HepG2 (cell line): ENCODE results near the gene FAM114A2. TPM values are rescaled to one million over a fixed set of nuclear protein-coding genes. Genes with fewer than 3 reads are reported as not detected.

Source experiments
- ATAC-seq: fragments of 200-7000 bp; cut with Tn5 transposase; 3 replicates; pipeline ENCODE4 v1.9.1; 2020; ENCODE audit warnings: mild to moderate bottlenecking, moderate library complexity
- BruUV-seq: library from RNA; stranded (reverse); fragments of 400-500 nt; replicated peaks from 2 replicates; lab custom pipeline; 2021; lab: Mats Ljungman, UMichigan
- CTCF ChIA-PET: fragments of 300-600 bp; formaldehyde crosslinking; extraction: SDS; loops from one replicate; lab custom pipeline; 2021; ENCODE audit warnings: low total read pairs, inconsistent platforms, low intra/inter-chr PET ratio; lab: Yijun Ruan, JAX
- POLR2A ChIA-PET: fragments of 350-600 bp; sonication (Branson Sonifier 250); formaldehyde crosslinking; loops from one replicate; lab custom pipeline; 2020; ENCODE audit warnings: antibody characterized with exemption, inconsistent platforms; lab: Yijun Ruan, JAX
- DNase-seq: peaks from one replicate; pipeline ENCODE4 v3.0.0-alpha.2; 2015; ENCODE audit warnings: low spot score
- FAIRE-seq: peaks from 3 replicates; lab custom pipeline; 2011; peaks lifted over from hg19 to GRCh38; lab: Jason Lieb, UNC
- H2AFZ ChIP-seq: one replicate; pipeline ENCODE4 v1.6.1; 2011; ENCODE audit warnings: low read length, inconsistent platforms
- H3K27ac ChIP-seq: fragments of 300-600 bp; 3 replicates; pipeline ENCODE4 v1.8.0; 2011; ENCODE audit warnings: mixed run types, mild to moderate bottlenecking, mixed read lengths, low read length, inconsistent platforms; ENCODE audit not compliant: insufficient read depth; ENCODE audit errors: extremely low read length
- H3K27me3 ChIP-seq, 2 experiments: fragments of 200-600 bp in 1 of 2; 2 replicates in 1 of 2; 3 replicates in 1 of 2; pipeline versions ENCODE4 v1.6.0 to v1.8.0; 2011; ENCODE audit warnings: low read length in 2 of 2, mild to moderate bottlenecking in 2 of 2, moderate library complexity in 2 of 2, inconsistent platforms in 1 of 2; ENCODE audit not compliant: insufficient read depth in 2 of 2, control insufficient read depth in 1 of 2
- H3K36me3 ChIP-seq, 2 experiments: fragments of 200-600 bp in 1 of 2; replicated peaks in 1 of 2; 2 replicates in 1 of 2; 3 replicates in 1 of 2; pipeline versions ENCODE4 v1.5.1 to v1.8.0; 2011; ENCODE audit warnings: low read length in 2 of 2, inconsistent platforms in 1 of 2; ENCODE audit not compliant: insufficient read depth in 2 of 2, control insufficient read depth in 1 of 2
- H3K4me1 ChIP-seq: 2 replicates; pipeline ENCODE4 v1.5.1; 2012; ENCODE audit warnings: low read length, inconsistent platforms; ENCODE audit not compliant: insufficient read depth
- H3K4me2 ChIP-seq: 2 replicates; pipeline ENCODE4 v1.6.0; 2011; ENCODE audit warnings: low read depth, low read length, inconsistent platforms
- H3K4me3 ChIP-seq, 3 experiments: fragments of 200-600 bp in 1 of 3; sonication (generic), shearing (Covaris generic) in 1 of 3; replicated peaks in 1 of 3; 2 replicates each; pipeline ENCODE4 v1.5.1; 2011 to 2016; ENCODE audit warnings: low read length in 3 of 3, inconsistent platforms in 2 of 3, low read depth in 2 of 3, mild to moderate bottlenecking in 2 of 3, control low read depth in 1 of 3, mixed read lengths in 1 of 3; ENCODE audit not compliant: insufficient read depth in 1 of 3
- H3K79me2 ChIP-seq: one replicate; pipeline ENCODE4 v1.6.1; 2011; ENCODE audit warnings: low read length, inconsistent platforms; ENCODE audit not compliant: insufficient read depth
- H3K9ac ChIP-seq: 2 replicates; pipeline ENCODE4 v1.6.0; 2011; ENCODE audit warnings: mild to moderate bottlenecking, low read depth, low read length, inconsistent platforms; ENCODE audit not compliant: insufficient read depth
- H3K9me3 ChIP-seq: 2 replicates; pipeline ENCODE4 v1.5.1; 2012; ENCODE audit warnings: mild to moderate bottlenecking, low read length
- H4K20me1 ChIP-seq: 2 replicates; pipeline ENCODE4 v1.6.0; 2011; ENCODE audit warnings: inconsistent platforms, mild to moderate bottlenecking, low read length, moderate library complexity; ENCODE audit not compliant: insufficient read depth
- FOSL2 ChIP-seq: sonication (generic); formaldehyde crosslinking; IDR thresholded peaks from 2 replicates; pipeline ENCODE4 v1.4.0; 2020; ENCODE audit warnings: missing genetic modification reagents
- GABPB1 ChIP-seq: IDR thresholded peaks from 2 replicates; pipeline ENCODE4 v1.6.1; 2016; ENCODE audit warnings: mild to moderate bottlenecking, missing genetic modification reagents, moderate library complexity, missing compliant biosample characterization
- HDAC1 ChIP-seq: sonication (generic); formaldehyde crosslinking; IDR thresholded peaks from 2 replicates; pipeline ENCODE4 v1.5.1; 2020; ENCODE audit warnings: mild to moderate bottlenecking, missing genetic modification reagents
- KLF12 ChIP-seq: sonication (generic); formaldehyde crosslinking; IDR thresholded peaks from 2 replicates; pipeline ENCODE4 v1.4.0; 2020; ENCODE audit warnings: missing genetic modification reagents, borderline replicate concordance
- PHF5A ChIP-seq: IDR thresholded peaks from one replicate; pipeline ENCODE4 v1.6.1; 2018; ENCODE audit warnings: low read depth, missing genetic modification reagents; ENCODE audit not compliant: unreplicated experiment
- ZNF101 ChIP-seq: sonication (generic); formaldehyde crosslinking; IDR thresholded peaks from 2 replicates; pipeline ENCODE4 v1.4.0; 2020; ENCODE audit warnings: mild to moderate bottlenecking, low read depth, missing genetic modification reagents, borderline replicate concordance
- ZNF230 ChIP-seq: sonication (generic); formaldehyde crosslinking; IDR thresholded peaks from 2 replicates; pipeline ENCODE4 v1.4.0; 2020; ENCODE audit warnings: mild to moderate bottlenecking, missing genetic modification reagents
- ZNF234 ChIP-seq: sonication (generic); formaldehyde crosslinking; conservative IDR thresholded peaks from 2 replicates; pipeline ENCODE4 v1.5.1; 2020; ENCODE audit warnings: mild to moderate bottlenecking, missing genetic modification reagents
- ZNF235 ChIP-seq: sonication (generic); formaldehyde crosslinking; IDR thresholded peaks from 2 replicates; pipeline ENCODE4 v1.8.1; 2023; ENCODE audit warnings: mild to moderate bottlenecking, missing genetic modification reagents, borderline replicate concordance
- ZNF30 ChIP-seq: sonication (generic); formaldehyde crosslinking; IDR thresholded peaks from 2 replicates; pipeline ENCODE4 v1.5.0; 2020; ENCODE audit warnings: mild to moderate bottlenecking, missing genetic modification reagents
- ZNF367 ChIP-seq: sonication (generic); formaldehyde crosslinking; IDR thresholded peaks from 2 replicates; pipeline ENCODE4 v1.4.0; 2020; ENCODE audit warnings: missing genetic modification reagents, borderline replicate concordance
- ZNF644 ChIP-seq: IDR thresholded peaks from 2 replicates; pipeline ENCODE4 v1.6.1; 2016; ENCODE audit warnings: low read depth
- ZSCAN9 ChIP-seq: IDR thresholded peaks from 2 replicates; pipeline ENCODE4 v1.6.1; 2016; ENCODE audit warnings: borderline replicate concordance
- WGBS: methylation state at CpG from one replicate; pipeline ENCODE4 v1.1.6; 2017; ENCODE audit warnings: low lambda C conversion rate; 5-methylcytosine and 5-hydroxymethylcytosine counted together
- in situ Hi-C: cut with HindIII; loops from 2 replicates; pipeline ENCODE4 v1.10.0; 2017; ENCODE audit warnings: low pct_unique_long_range_greater_than_20kb; ENCODE audit not compliant: extremely low pct_ligation_motif_present
- intact Hi-C: fragments of 100-400 bp; cut with micrococcal nuclease; formaldehyde crosslinking; loops from one replicate; pipeline ENCODE4 v1.10.0; 2022; ENCODE audit not compliant: unreplicated experiment
- polyA plus RNA-seq, 8 experiments: library from polyadenylated mRNA; depleted of rRNA in 3 of 8; stranded (reverse) in 7 of 8; unstranded in 1 of 8; fragments of >200 nt; fragmentation: Illumina TruSeq in 4 of 8; extraction: Trizol in 4 of 8; gene quantifications; 2 replicates each; pipeline versions ENCODE4 v1.2.1 to v1.2.3, GENCODE V29; 2011 to 2016; ENCODE audit warnings: low read depth in 4 of 8, missing spikeins in 1 of 8, mixed read lengths in 1 of 8; ENCODE audit not compliant: insufficient read depth in 1 of 8
- total RNA-seq, 5 experiments: library from RNA; depleted of rRNA; stranded (reverse); fragments of >200 nt; fragmentation: Illumina TruSeq; extraction: Trizol; gene quantifications; 2 replicates each; pipeline ENCODE4 v1.2.3, GENCODE V29; 2016; ENCODE audit warnings: low read depth in 1 of 5
- TF ChIP-seq, protein P1 (sequence below): sonication (generic); formaldehyde crosslinking; conservative IDR thresholded peaks from 2 replicates; pipeline ENCODE4 v1.5.0; 2020; ENCODE audit warnings: missing genetic modification reagents
- TF ChIP-seq, protein P2 (sequence below): sonication (generic); formaldehyde crosslinking; IDR thresholded peaks from 2 replicates; pipeline ENCODE4 v1.4.0; 2020; ENCODE audit warnings: missing genetic modification reagents, borderline replicate concordance

Gene FAM114A2
- total and polyA plus RNA-seq, 2 of the 13 experiments (the other 11 are each of a cell fraction or from before 2014, with no cell fraction given): 6.9 to 11.4 TPM

DNA sequence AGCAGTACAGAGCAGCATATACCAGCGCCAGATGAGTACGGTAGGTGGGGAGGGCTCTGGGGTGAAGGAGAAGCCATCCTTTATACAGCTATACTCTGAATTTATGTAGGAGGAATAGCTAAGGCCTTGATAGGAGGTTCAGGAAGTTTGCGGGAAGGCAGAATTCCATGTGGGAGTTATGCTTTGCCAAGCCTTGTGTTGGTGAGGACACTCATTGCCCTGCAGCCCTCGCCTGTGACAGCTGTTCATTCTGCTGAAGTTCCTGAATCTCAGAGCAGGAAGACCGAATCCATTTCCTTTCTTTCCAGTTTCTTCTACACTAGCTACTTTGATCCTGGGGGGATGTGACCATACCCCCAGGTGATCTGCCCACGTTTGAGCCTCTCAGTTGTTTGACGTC is 7.8 kb upstream of the FAM114A2 start:
- Histone ChIP-seq H4K20me1 (no peaks in the 10 kb centered on the region), H3K9me3 (no peaks in the 10 kb centered on the region), H3K4me2 (no peak overlapping the region), H3K36me3 (peaks cover 0 to 1% of the 10 kb centered on the region in 2 experiments; a peak in 2 of 5 replicates), H3K79me2 (no peaks in the 10 kb centered on the region), H3K9ac (no peak overlapping the region), H3K4me1 (peaks cover 2% of the 10 kb centered on the region; the same call in 1 of the 2 replicates), H3K4me3 (no peak overlapping the region), H2AFZ (no peak overlapping the region), H3K27me3 (no peaks in the 10 kb centered on the region), H3K27ac (no peak overlapping the region)
- ChIA-PET POLR2A (no interaction called here), CTCF (no interaction called here)
- TF ChIP-seq HDAC1 (CRISPR knock-in tag): no peak
- no peak for TF ChIP-seq ZNF367
- TF ChIP-seq, protein P1, sequence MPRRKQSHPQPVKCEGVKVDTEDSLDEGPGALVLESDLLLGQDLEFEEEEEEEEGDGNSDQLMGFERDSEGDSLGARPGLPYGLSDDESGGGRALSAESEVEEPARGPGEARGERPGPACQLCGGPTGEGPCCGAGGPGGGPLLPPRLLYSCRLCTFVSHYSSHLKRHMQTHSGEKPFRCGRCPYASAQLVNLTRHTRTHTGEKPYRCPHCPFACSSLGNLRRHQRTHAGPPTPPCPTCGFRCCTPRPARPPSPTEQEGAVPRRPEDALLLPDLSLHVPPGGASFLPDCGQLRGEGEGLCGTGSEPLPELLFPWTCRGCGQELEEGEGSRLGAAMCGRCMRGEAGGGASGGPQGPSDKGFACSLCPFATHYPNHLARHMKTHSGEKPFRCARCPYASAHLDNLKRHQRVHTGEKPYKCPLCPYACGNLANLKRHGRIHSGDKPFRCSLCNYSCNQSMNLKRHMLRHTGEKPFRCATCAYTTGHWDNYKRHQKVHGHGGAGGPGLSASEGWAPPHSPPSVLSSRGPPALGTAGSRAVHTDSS (CRISPR knock-in tag): no peak
- no peak for DNase-seq
- intact Hi-C loops (no loop called here), in situ Hi-C loops (no loop called here)
- FAIRE-seq: no peak
- WGBS: 96% methylated on average over 7 of the region's 7 CpGs
- BruUV-seq: no TSS peak
- no peak for ATAC-seq

DNA sequence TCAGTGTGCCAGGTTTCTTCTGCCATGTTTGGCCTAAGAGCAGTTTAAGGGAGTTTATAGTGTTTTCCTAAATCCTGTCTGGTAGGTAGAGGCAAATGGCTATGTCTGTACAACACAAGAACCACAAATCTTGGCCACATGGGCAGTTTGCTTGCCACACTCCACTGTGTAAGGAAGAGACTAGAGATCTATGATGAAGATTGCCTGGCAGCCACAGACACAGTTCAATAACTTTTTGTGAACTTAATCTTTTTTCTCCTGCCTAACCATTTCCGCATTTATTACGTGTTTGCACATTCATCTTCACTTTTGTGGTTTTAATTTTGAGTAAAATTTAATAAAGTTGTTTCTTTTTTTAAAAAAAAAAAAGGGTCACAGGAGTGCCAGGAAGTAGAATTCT is 5.9 kb upstream of the FAM114A2 start:
- H3K79me2 ChIP-seq: peaks cover 8% of the 10 kb centered on the region
- no peak for TF ChIP-seq ZNF235
- no peak for TF ChIP-seq ZNF101
- TF ChIP-seq ZNF234 (CRISPR knock-in tag): no peak
- TF ChIP-seq ZSCAN9: no peak
- no peak for TF ChIP-seq ZNF644 (CRISPR knock-in tag)
- no peak for TF ChIP-seq ZNF230 (CRISPR knock-in tag)
- TF ChIP-seq FOSL2: no peak
- no peak for TF ChIP-seq ZNF30 (CRISPR knock-in tag)
- TF ChIP-seq, protein P2, sequence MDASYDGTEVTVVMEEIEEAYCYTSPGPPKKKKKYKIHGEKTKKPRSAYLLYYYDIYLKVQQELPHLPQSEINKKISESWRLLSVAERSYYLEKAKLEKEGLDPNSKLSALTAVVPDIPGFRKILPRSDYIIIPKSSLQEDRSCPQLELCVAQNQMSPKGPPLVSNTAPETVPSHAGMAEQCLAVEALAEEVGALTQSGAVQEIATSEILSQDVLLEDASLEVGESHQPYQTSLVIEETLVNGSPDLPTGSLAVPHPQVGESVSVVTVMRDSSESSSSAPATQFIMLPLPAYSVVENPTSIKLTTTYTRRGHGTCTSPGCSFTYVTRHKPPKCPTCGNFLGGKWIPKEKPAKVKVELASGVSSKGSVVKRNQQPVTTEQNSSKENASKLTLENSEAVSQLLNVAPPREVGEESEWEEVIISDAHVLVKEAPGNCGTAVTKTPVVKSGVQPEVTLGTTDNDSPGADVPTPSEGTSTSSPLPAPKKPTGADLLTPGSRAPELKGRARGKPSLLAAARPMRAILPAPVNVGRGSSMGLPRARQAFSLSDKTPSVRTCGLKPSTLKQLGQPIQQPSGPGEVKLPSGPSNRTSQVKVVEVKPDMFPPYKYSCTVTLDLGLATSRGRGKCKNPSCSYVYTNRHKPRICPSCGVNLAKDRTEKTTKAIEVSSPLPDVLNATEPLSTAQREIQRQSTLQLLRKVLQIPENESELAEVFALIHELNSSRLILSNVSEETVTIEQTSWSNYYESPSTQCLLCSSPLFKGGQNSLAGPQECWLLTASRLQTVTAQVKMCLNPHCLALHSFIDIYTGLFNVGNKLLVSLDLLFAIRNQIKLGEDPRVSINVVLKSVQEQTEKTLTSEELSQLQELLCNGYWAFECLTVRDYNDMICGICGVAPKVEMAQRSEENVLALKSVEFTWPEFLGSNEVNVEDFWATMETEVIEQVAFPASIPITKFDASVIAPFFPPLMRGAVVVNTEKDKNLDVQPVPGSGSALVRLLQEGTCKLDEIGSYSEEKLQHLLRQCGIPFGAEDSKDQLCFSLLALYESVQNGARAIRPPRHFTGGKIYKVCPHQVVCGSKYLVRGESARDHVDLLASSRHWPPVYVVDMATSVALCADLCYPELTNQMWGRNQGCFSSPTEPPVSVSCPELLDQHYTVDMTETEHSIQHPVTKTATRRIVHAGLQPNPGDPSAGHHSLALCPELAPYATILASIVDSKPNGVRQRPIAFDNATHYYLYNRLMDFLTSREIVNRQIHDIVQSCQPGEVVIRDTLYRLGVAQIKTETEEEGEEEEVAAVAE (CRISPR knock-in tag): no peak
- TF ChIP-seq GABPB1: no peak
- no peak for TF ChIP-seq KLF12 (CRISPR knock-in tag)
- no peak for TF ChIP-seq PHF5A (CRISPR knock-in tag)

More for the DNA sequence above, 5.9 kb upstream of the FAM114A2 start:
- ATAC-seq: no peak
- no peak for FAIRE-seq
- Histone ChIP-seq H3K9me3 (no peaks in the 10 kb centered on the region), H2AFZ (no peak overlapping the region), H3K4me3 (no peak overlapping the region), H3K4me1 (peaks cover 20% of the 10 kb centered on the region), H3K9ac (no peak overlapping the region), H4K20me1 (no peaks in the 10 kb centered on the region), H3K4me2 (no peak overlapping the region), H3K36me3 (peaks cover 0 to 1% of the 10 kb centered on the region in 2 experiments; a peak in 2 of 5 replicates), H3K27me3 (no peaks in the 10 kb centered on the region), H3K27ac (no peak overlapping the region)
- 96% methylated on average over 2 of the region's 2 CpGs for WGBS
- CTCF ChIA-PET: no interaction called here
- POLR2A ChIA-PET: no interaction called here
- no peak for DNase-seq
- no TSS peak for BruUV-seq
- intact Hi-C loops (no loop called here), in situ Hi-C loops (no loop called here)
